ENCODE results near the gene PRKCE.

The PRKCE gene

GRCh38 chr2:45921921-45922320, 270.4 kb downstream of the PRKCE start:
- DNase-seq (ENCODE audit: insufficient read length, low spot score) (no peak), FAIRE-seq (no peak)

GRCh38 chr2:45922577-45922988, 271.1 kb downstream of the PRKCE start:
- FAIRE-seq (peak; percentile 40), DNase-seq (ENCODE audit: insufficient read length, low spot score) (peak; percentile 14)

GRCh38 chr2:45923701-45924100, 272.2 kb downstream of the PRKCE start:
- no peak for DNase-seq (ENCODE audit: insufficient read length, low spot score)
- FAIRE-seq = no peak

GRCh38 chr2:45925026-45925425, 273.6 kb downstream of the PRKCE start:
- FAIRE-seq (no peak), DNase-seq (ENCODE audit: insufficient read length, low spot score) (no peak)

GRCh38 chr2:45925636-45926366, 274.3 kb downstream of the PRKCE start:
- FAIRE-seq (no peak), DNase-seq (ENCODE audit: insufficient read length, low spot score) (no peak)

GRCh38 chr2:45928946-45929345, 277.5 kb downstream of the PRKCE start:
- FAIRE-seq (no peak), DNase-seq (ENCODE audit: insufficient read length, low spot score) (no peak)

GRCh38 chr2:45929674-45930395, 278.4 kb downstream of the PRKCE start:
- DNase-seq (ENCODE audit: insufficient read length, low spot score) = no peak
- no peak for FAIRE-seq

GRCh38 chr2:45930396-45930792, 278.9 kb downstream of the PRKCE start:
- DNase-seq (ENCODE audit: insufficient read length, low spot score) (peak; percentile 83), FAIRE-seq (peak; percentile 77)

- DNase-seq (ENCODE audit: insufficient read length, low spot score) = no peak
- FAIRE-seq = no peak
These were observed 281.0 kb downstream of the PRKCE start for GRCh38 chr2:45932278-45932975.

- FAIRE-seq (peak; percentile 63), DNase-seq (ENCODE audit: insufficient read length, low spot score) (peak; percentile 94)
These were observed 284.5 kb downstream of the PRKCE start for GRCh38 chr2:45935791-45936622.

GRCh38 chr2:45936623-45936979, 285.1 kb downstream of the PRKCE start:
- FAIRE-seq (no peak), DNase-seq (ENCODE audit: insufficient read length, low spot score) (no peak)

- no peak for DNase-seq (ENCODE audit: insufficient read length, low spot score)
- no peak for FAIRE-seq
These were observed 286.5 kb downstream of the PRKCE start for GRCh38 chr2:45937990-45938389.

- FAIRE-seq (peak; percentile 85), DNase-seq (ENCODE audit: insufficient read length, low spot score) (peak; percentile 91)
These were observed 287.4 kb downstream of the PRKCE start for GRCh38 chr2:45938649-45939511.

GRCh38 chr2:45941531-45942236, 290.2 kb downstream of the PRKCE start:
- FAIRE-seq (no peak), DNase-seq (ENCODE audit: insufficient read length, low spot score) (no peak)

- no peak for DNase-seq (ENCODE audit: insufficient read length, low spot score)
- FAIRE-seq = no peak
These were observed 290.8 kb downstream of the PRKCE start for GRCh38 chr2:45942237-45942738.

- FAIRE-seq (no peak), DNase-seq (ENCODE audit: insufficient read length, low spot score) (no peak)
These were observed 292.0 kb downstream of the PRKCE start for GRCh38 chr2:45943219-45944044.

- FAIRE-seq (peak; percentile 46), DNase-seq (ENCODE audit: insufficient read length, low spot score) (peak; percentile 54)
These were observed 292.6 kb downstream of the PRKCE start for GRCh38 chr2:45944074-45944473.

- no peak for FAIRE-seq
- DNase-seq (ENCODE audit: insufficient read length, low spot score) = no peak
These were observed 293.8 kb downstream of the PRKCE start for GRCh38 chr2:45945302-45945717.
